NCI-H2196 (cell line): ENCODE results near the gene STXBP1.

Source experiments
- DNase-seq: peaks from one replicate; lab custom pipeline; 2025; ENCODE audit not compliant: unreplicated experiment; lab: John Stamatoyannopoulos, UW

Gene STXBP1

DNA sequence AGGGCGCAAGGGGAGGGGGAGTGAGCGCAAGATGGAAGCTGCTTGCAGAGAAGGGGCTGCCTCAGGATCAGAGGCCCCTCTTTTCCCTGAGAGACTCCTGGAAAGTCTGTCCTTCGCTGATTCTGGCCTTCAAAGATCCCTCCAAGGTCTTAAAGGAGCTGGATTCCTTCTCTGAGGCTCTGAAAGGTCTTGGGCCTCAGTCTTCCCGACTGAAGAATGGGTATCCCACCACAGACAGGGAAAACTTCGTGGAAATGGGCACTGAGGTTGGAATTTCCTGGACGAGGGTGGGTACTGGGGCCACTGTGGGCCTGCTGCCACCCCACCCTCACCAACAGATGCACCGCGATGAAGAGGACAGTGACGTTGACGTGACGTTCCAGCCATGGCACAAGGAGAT lies 100.3 kb downstream of the STXBP1 start:
- DNase-seq, result no peak

DNA sequence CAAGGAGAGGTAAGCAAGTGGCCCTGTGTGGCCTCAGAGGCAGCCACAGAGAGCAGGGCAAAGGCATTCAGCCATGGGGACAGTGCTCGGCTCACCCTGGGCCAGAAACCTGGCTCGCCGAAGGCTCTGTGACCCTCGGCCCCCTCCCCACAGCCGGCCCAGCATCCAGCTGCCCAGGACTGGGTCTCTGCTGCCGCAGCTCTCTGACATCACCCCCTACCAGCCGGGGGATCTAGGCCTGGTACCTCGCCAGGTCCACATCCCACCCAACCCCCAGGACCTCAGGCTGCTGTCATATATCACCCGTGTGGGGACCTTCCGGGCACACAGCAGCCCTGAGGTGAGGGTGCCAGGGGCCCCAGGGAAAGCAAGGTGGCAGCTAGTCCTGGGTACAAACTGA lies 100.8 kb downstream of the STXBP1 start:
- DNase-seq, result no peak

- DNase-seq, result no peak
These were observed 102.1 kb downstream of the STXBP1 start for GRCh38 chr9:127714020-127714750.

GRCh38 chr9:127714951-127715469 lies 102.9 kb downstream of the STXBP1 start:
- no peak for DNase-seq

DNA sequence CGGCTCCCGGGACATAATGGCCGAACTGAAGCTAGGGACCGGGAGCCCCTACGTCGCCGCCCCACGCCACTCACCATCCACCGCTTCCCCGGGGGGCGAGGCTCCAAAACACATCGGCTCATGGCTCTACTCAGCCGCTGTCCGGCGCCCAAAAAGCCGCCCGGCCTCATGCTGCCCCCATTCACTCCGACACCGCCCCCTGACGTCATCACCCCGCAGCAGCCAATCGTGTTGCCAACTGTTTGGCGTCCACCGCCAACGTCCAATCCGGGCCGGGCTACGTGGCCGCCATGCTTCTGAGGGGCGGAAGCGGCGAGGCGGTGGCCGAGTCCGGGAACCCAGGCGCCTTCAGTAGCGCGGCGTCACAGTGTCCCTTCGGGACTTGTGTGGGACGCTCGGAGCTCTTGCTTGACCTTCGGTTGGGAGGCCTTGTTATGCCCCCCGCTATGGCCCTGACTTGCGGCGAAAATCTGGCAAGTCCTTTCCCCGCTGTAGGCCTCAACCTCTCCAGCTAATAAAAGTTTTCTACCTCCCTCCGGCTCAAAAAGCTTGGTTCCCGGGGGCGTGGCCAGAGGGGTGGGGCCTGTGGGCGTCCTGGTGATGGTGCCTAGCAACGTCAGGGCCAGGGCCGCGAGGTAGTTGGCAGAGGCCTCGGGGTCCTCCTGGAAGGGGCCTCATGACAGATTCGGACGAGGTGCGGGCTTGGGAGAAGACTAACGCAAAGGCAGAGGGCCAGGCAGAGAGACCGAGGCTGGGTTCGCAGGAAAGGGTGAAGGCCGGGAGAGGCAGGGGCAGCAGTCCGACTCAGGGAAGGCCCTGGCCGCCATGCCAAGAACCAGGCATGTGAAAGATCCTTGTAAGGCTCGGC lies 103.6 kb downstream of the STXBP1 start, which contains the start of the genes PTRH1 and TTC16:
TSS of gene PTRH1 (minus strand) at position 194 of the 868 bp plus-strand sequence. CDS start at position 170, 24 bp downstream.
TSS of gene TTC16 (plus strand) at position 610 of the 868 bp plus-strand sequence. CDS start at position 677, 67 bp downstream.
- DNase-seq, result peak; percentile 94

DNA sequence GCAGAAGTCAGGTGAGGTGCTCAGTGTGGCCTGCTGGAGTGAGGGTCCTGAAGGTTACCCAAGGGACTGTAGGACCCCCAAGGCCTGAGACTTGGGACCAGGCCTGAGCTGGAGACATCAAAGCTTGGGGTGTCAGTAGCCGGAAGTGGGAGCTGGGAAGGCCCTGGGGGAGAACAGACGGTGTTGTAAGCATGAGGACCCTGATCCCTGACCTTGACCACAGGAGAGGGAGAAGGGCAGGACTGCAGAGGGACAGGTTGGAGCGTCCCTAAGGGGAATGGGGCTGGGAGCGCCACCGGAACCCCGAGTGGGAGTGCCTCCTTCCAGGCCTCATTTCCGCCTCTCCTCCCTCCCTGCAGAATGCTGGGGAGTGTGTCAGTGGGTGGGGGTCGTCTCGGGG lies 104.3 kb downstream of the STXBP1 start:
- no peak for DNase-seq

DNA sequence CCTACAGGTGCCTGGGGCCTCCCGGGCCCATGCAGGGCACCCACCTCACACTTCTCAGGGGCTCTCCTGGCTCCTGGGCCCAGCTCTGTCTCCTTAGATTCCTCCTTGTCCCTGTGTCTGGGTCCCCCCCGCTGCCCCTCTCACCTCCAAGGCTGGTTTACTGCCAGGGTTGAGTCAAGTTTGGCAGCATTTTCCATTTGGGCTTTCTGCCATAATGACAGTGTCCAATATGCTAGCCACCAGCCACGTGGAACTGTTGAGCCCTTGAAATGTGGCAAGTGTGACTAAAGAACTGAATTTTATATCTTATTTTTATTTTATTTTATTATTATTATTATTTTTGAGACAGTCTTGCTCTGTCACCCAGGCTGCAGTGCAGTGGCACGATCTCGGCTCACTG lies 105.7 kb downstream of the STXBP1 start:
- no peak for DNase-seq

DNA sequence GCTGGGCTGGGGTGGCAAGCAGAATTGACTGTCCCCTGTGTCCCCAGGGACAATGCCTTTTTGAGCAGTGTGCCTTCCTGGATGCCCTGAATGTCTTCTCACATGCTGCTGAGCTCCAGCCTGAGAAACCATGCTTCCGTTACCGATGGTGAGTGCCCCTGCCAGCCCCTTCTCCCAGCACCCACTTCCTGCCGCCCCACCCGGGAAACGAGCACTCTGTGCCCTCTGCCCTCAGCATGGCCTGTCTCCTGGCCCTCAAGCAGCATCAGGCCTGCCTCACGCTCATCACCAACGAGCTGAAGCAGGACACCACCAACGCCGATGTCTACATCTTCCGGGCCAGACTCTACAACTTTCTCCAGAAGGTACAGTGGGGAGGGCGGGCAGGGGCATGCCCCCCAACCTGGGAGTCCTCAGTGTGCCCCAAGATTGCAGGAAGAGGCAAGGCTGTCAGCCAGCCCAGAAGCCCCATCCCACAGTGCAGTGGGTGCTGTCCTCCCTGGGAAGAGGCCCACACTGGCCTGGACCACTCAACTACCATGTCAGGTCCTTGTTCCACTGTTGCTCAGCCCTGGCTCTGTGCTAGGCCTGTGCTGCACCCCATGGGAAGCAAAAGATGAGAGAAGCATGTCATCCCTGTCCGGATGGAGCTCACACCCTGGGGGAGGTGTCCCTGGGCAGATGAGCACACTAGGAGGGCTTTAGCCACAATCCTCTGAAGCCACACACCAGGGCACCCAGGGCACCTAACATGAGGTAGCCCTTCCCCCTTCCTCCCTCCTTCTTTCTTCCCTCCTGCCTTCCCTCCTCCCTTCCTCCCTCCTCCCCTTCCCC lies 108.2 kb downstream of the STXBP1 start:
- DNase-seq, result no peak

GRCh38 chr9:127720865-127721227 lies 108.8 kb downstream of the STXBP1 start:
- no peak for DNase-seq

DNA sequence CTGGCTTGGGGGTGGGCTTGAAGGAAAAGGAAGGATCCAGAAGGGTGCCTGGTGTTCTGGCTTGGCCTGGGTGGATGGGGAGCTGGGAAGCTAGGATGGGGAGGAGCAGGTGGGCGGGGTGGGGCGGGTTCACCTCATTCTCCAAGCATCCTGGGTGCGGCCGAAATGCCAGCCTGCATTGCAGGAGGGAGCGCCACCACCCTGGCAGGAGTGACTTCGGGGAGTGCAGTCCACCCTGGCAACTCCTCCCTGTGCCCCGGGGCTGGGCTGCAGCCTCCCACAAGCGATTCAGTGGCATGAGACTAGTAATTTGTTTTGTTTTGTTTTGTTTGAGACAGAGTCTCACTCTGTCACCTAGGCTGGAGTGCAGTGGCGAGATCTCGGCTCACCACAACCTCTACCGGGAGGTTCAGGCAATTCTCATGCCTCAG lies 109.3 kb downstream of the STXBP1 start:
- DNase-seq, result no peak

DNA sequence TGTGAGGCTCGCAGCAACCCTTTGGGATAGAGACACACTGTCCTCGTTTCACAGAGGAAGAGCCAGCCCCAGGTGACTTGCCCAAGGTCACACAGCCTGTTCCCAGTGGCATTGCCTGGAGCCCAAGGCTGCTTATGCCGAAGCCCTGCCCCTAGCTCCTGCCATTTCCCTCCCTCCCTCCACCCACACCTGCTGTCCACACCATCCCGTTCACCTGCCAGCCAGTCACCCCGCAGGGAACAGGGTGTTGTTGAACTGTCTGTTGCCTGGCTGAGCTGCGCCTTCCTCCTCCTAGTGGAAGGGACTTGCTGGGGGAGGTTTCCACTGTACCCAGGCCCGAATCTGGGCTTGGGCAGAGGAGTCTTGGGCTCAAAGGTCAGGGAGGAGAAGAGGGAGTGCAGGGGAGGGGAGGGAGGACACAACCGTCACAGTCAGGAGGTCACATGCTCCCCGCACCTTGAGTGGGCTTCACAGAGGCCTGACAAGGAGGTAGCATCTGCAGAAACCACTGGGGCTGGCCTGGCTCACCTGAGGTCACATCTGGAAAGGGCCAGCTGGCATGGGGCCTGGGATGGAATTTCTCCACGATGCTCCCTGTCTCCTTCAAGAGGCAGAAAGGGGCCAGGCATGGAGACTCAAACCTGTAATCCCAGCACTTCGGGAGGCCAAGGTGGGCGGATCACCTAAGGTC lies 110.1 kb downstream of the STXBP1 start:
- no peak for DNase-seq

DNA sequence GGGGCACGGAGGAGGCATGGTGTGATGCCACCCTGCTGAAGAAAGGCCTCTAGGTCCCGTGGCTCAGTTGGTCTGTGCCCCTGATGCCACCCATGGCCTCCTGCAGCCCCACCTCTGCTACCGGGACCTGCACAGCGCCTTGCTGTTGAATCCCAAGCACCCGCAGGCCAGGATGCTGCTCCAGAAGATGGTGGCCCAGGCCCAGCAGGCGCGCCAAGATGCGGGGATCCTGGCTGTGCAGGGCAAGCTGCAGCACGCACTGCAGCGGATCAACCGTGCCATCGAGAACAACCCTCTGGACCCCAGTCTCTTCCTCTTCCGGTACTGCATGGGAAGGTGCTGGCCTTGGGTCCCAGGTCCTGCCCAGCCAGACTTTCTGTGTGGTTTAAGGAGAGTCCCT lies 110.9 kb downstream of the STXBP1 start:
- no peak for DNase-seq

- DNase-seq, result peak; percentile 65
These were observed 111.4 kb downstream of the STXBP1 start for GRCh38 chr9:127723444-127723843.

DNA sequence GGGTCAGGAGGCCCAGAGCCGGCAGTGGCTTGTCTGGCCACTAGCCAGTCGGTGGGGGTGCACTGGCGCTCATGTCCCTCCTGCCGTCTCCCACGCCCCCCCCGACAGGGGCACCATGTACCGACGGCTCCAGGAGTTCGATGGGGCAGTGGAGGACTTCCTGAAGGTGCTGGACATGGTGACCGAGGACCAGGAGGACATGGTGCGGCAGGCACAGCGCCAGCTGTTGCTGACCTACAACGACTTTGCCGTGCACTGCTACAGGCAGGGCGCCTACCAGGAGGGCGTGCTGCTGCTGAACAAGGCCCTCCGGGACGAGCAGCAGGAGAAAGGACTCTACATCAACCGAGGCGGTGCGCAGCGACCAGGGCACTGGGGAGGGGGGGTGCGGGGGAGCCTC lies 111.9 kb downstream of the STXBP1 start:
- DNase-seq, result peak; percentile 39

GRCh38 chr9:127726871-127727270 lies 114.8 kb downstream of the STXBP1 start:
- no peak for DNase-seq

DNA sequence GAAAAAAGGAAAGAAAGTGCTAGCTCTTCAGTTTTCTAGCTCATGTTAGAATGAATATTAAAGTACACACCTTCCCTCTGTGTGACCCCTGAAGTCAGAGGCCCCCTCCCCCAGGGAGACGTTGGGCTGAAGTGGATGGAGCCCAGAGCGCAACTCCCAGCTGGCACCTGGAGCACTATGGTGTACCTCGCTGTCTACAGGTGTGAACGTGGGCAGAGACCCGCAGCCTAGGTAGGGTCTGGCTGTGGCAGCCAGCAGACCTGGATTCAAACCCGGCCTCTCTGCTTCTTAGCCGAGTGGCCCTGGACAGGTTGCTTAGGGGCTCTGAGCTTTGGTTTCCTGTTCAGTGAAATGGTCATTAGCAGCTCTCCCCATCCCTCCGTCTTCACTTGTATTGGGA lies 116.7 kb downstream of the STXBP1 start:
- DNase-seq, result no peak

DNA sequence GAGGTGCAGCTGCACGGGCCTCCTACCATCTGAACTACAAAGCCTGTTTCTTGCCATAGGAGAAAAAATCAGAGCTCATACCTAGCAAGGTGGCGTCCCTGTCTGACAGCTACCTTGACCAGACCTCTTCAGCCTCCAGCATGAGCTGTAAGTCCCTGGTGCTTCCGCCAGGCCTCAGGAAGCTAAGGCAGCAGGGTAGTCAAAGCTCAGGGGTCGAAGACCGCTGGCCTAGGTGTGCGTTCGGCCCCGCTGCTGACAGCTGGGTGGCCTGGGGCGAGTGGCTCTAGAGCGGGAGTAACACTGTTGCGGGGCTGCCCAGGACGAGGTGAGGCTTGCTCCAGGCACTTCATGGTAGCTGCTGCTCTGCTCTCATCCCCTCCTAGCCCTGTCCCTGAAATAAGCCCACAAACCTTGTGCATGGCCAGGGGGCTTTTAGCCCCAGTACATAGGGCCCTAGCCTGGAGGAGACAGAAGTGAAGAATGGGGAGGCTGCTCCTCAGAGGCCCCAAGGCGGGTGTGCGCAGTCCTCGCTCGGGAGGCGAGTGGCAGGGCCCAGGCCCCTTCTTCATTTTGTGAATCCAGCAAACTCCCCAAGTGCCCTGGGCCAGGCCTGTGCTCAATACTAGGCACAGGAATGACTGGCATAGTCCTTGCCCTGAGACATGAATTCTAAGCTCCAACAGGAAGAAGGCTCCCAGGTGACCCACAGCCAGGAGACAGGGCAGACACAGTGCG lies 117.6 kb downstream of the STXBP1 start:
- DNase-seq, result no peak

- DNase-seq, result no peak
These were observed 118.2 kb downstream of the STXBP1 start for GRCh38 chr9:127730262-127730661.

DNA sequence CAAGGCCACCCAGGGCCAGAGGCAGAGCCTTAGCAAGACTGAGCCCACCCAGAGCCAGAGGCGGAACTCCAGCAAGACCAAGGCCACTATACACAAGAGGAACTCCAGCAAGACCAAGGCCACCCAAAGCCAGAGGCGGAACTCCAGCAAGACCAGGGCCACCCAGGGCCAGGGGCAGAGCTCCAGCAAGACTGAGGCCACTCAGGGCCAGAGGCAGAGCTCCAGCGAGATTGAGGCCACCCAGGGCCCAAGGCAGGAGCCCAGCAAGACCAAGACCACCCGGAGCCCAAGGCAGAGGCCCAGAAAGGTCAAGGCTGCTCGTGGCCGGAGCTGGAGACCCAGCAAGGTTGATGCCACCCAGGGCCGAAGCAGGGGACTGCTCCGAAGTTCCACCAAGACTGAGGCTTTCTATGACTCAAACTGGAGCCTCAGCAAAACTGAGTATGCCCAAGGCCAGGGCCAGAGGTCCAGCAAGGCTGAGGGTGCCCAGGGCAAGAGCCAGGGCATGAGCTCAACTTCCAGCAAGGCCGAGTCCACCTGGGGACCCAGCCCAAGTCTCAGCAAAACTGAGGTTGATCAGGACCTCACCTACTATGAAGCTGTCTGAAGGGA lies 118.8 kb downstream of the STXBP1 start:
- DNase-seq, result no peak
